Ascending aorta (tissue), 2 donors: ENCODE data around the gene IGF2. TPM values are rescaled to one million over a fixed set of nuclear protein-coding genes. Genes with fewer than 3 reads are reported as not detected.

Experiments
- DNase-seq, 2 donors: peaks; one replicate each; pipeline ENCODE4 v3.0.0-alpha.2; 2019; ENCODE audit warnings: low spot score in 2 of 2
- H3K27ac ChIP-seq, 2 donors: fragments of 200-600 bp; sonication (generic); one replicate each; pipeline ENCODE4 v1.5.1; 2016 to 2017; ENCODE audit warnings: mild to moderate bottlenecking in 1 of 2
- H3K27me3 ChIP-seq: fragments of 200-600 bp; sonication (generic); one replicate; pipeline ENCODE4 v1.5.1; 2017
- H3K36me3 ChIP-seq, 2 donors: fragments of 200-600 bp; sonication (generic); one replicate each; pipeline ENCODE4 v1.5.1; 2016
- H3K4me1 ChIP-seq, 2 donors: fragments of 200-600 bp; sonication (generic); one replicate each; pipeline ENCODE4 v1.5.1; 2016 to 2017; ENCODE audit warnings: mild to moderate bottlenecking in 1 of 2
- H3K4me3 ChIP-seq, 2 donors: fragments of 200-600 bp; sonication (generic); one replicate each; pipeline ENCODE4 v1.5.1; 2016 to 2017; ENCODE audit warnings: mild to moderate bottlenecking in 1 of 2
- H3K9me3 ChIP-seq, 2 donors: fragments of 200-600 bp; sonication (generic); one replicate each; pipeline ENCODE4 v1.5.1; 2016
- CTCF ChIP-seq, 3 experiments: fragments of 200-600 bp in 2 of 3; fragments of 450-650 bp in 1 of 3; sonication (generic) in 2 of 3; IDR thresholded peaks; one replicate each; pipeline ENCODE4 v1.5.1; 2016 to 2019; ENCODE audit warnings: antibody characterized with exemption in 3 of 3, mild to moderate bottlenecking in 1 of 3, moderate library complexity in 1 of 3
- intact Hi-C: fragments of 100-400 bp; cut with DNase I; formaldehyde crosslinking; loops from one replicate; pipeline ENCODE4 v1.15.1; 2023
- total RNA-seq: library from RNA; depleted of rRNA; stranded (reverse); fragments of >200 nt; gene quantifications from one replicate; pipeline ENCODE4 v1.1.0, GENCODE V29; 2016

The IGF2 gene
- total RNA-seq, 1 donor from 2014 or later = 124 TPM

- Histone ChIP-seq H3K4me1 (peaks cover 7 to 13% of the 10 kb centered on the region in 2 donors), H3K9me3 (no peaks in the 10 kb centered on the region), H3K36me3 (no peaks in the 10 kb centered on the region), H3K4me3 (peak overlapping the region; percentile 51 to 59), H3K27me3 (peaks cover 33% of the 10 kb centered on the region), H3K27ac (no peak overlapping the region)
- TF ChIP-seq CTCF (IDR thresholded peaks at IDR 0.05) = no peak
- intact Hi-C loops = no loop called here
- no peak for DNase-seq
Measured at GRCh38 chr11:2137202-2138067, 1.8 kb downstream of the IGF2 start.

DNA sequence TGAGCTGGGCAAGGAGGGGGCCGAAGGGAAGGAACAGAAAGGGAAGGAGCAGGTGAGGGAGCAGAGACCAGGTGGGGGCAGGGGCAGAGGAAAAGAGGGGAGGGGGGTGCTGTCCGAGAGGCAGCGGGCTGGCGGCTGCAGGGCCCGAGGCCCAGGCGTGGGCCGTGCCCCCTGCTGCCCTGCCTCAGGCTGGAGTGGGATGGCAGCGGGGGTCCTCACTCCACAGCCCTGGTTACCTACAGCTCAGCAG lies 2.3 kb downstream of the IGF2 start:
- Histone ChIP-seq H3K27me3 (peaks cover 33% of the 10 kb centered on the region), H3K27ac (no peak overlapping the region), H3K9me3 (no peaks in the 10 kb centered on the region), H3K4me3 (peak overlapping the region in 1 of 2 donors; percentile 59), H3K4me1 (peaks cover 7 to 13% of the 10 kb centered on the region in 2 donors), H3K36me3 (no peaks in the 10 kb centered on the region)
- no peak for DNase-seq
- TF ChIP-seq CTCF (IDR thresholded peaks at IDR 0.05) = no peak
- intact Hi-C loops = no loop called here

- intact Hi-C loops = no loop called here
- Histone ChIP-seq H3K36me3 (no peaks in the 10 kb centered on the region), H3K4me1 (peaks cover 7 to 13% of the 10 kb centered on the region in 2 donors), H3K4me3 (peak overlapping the region in 1 of 2 donors; percentile 59), H3K27me3 (peaks cover 33% of the 10 kb centered on the region), H3K9me3 (no peaks in the 10 kb centered on the region), H3K27ac (no peak overlapping the region)
- TF ChIP-seq CTCF (IDR thresholded peaks at IDR 0.05) = no peak
- no peak for DNase-seq
Measured at GRCh38 chr11:2136209-2136951, 2.8 kb downstream of the IGF2 start.

GRCh38 chr11:2135648-2136201 lies 3.5 kb downstream of the IGF2 start:
- no peaks in the 10 kb centered on the region for H3K36me3 ChIP-seq
- H3K4me1 ChIP-seq = peaks cover 6 to 13% of the 10 kb centered on the region in 2 donors
- no peak for TF ChIP-seq CTCF (IDR thresholded peaks at IDR 0.05)
- H3K27me3 ChIP-seq = peaks cover 33% of the 10 kb centered on the region
- H3K9me3 ChIP-seq = no peaks in the 10 kb centered on the region
- no peak overlapping the region for H3K27ac ChIP-seq
- no peak overlapping the region for H3K4me3 ChIP-seq
- intact Hi-C loops = no loop called here
- DNase-seq = no peak

GRCh38 chr11:2135018-2135569 lies 4.1 kb downstream of the IGF2 start:
- intact Hi-C loops = no loop called here
- H3K4me3 ChIP-seq = no peak overlapping the region
- H3K4me1 ChIP-seq = peaks cover 0 to 13% of the 10 kb centered on the region in 2 donors
- no peak overlapping the region for H3K27ac ChIP-seq
- peaks cover 26% of the 10 kb centered on the region for H3K27me3 ChIP-seq
- DNase-seq = no peak
- H3K36me3 ChIP-seq = no peaks in the 10 kb centered on the region
- H3K9me3 ChIP-seq = no peaks in the 10 kb centered on the region
- no peak for TF ChIP-seq CTCF (IDR thresholded peaks at IDR 0.05)
